Keratinocyte (primary cell): ENCODE measurements around the gene LPO. TPM values are rescaled to one million over a fixed set of nuclear protein-coding genes. Genes with fewer than 3 reads are reported as not detected.

ENCODE experiments used
- DNase-seq: peaks from one replicate; pipeline ENCODE4 v3.0.0-alpha.2; 2011; ENCODE audit warnings: low read depth, missing footprints, low spot score
- FAIRE-seq: peaks from 2 replicates; lab custom pipeline; 2011; peaks lifted over from hg19 to GRCh38; lab: Jason Lieb, UNC
- H2AFZ ChIP-seq: 2 replicates; pipeline ENCODE4 v1.6.0; 2012; ENCODE audit warnings: low read length, control low read depth, inconsistent platforms; ENCODE audit not compliant: control insufficient read depth
- H3K27ac ChIP-seq: 2 replicates; pipeline ENCODE4 v1.5.1; 2011; ENCODE audit warnings: low read length; ENCODE audit not compliant: control insufficient read depth, insufficient read depth
- H3K27me3 ChIP-seq: 3 replicates; pipeline ENCODE4 v1.6.0; 2011; ENCODE audit warnings: low read length; ENCODE audit not compliant: control insufficient read depth, insufficient read depth; ENCODE audit errors: extremely low read depth
- H3K36me3 ChIP-seq, 2 experiments: 2 replicates in 1 of 2; 3 replicates in 1 of 2; pipeline ENCODE4 v1.5.1; 2011; ENCODE audit warnings: low read length in 2 of 2, mild to moderate bottlenecking in 1 of 2; ENCODE audit not compliant: control insufficient read depth in 2 of 2, insufficient read depth in 2 of 2; ENCODE audit errors: extremely low read depth in 1 of 2
- H3K4me1 ChIP-seq: 3 replicates; pipeline ENCODE4 v1.5.1; 2011; ENCODE audit warnings: low read length; ENCODE audit not compliant: control insufficient read depth, insufficient read depth; ENCODE audit errors: extremely low read depth
- H3K4me2 ChIP-seq: 3 replicates; pipeline ENCODE4 v1.6.0; 2011; ENCODE audit warnings: low read depth, low read length; ENCODE audit not compliant: control insufficient read depth, insufficient read depth; ENCODE audit errors: extremely low read depth
- H3K4me3 ChIP-seq, 3 experiments: fragments of 200-600 bp in 1 of 3; sonication (generic) in 1 of 3; 2 replicates in 2 of 3; 3 replicates in 1 of 3; pipeline ENCODE4 v1.5.1; 2011 to 2016; ENCODE audit warnings: low read length in 3 of 3, mild to moderate bottlenecking in 3 of 3, control low read depth in 2 of 3, inconsistent platforms in 1 of 3, low read depth in 1 of 3, mixed read lengths in 1 of 3, mixed run types in 1 of 3, moderate library complexity in 1 of 3; ENCODE audit not compliant: control insufficient read depth in 2 of 3, insufficient read depth in 2 of 3; ENCODE audit errors: extremely low read depth in 1 of 3
- H3K79me2 ChIP-seq: 2 replicates; pipeline ENCODE4 v1.6.0; 2012; ENCODE audit warnings: low read length; ENCODE audit not compliant: control insufficient read depth, insufficient read depth
- H3K9ac ChIP-seq: 3 replicates; pipeline ENCODE4 v1.6.0; 2011; ENCODE audit warnings: low read length; ENCODE audit not compliant: control insufficient read depth, insufficient read depth; ENCODE audit errors: extremely low read depth
- H3K9me1 ChIP-seq: 3 replicates; pipeline ENCODE4 v1.6.0; 2011; ENCODE audit warnings: low read length; ENCODE audit not compliant: control insufficient read depth, insufficient read depth; ENCODE audit errors: extremely low read depth
- H3K9me3 ChIP-seq: 2 replicates; pipeline ENCODE4 v1.5.1; 2012; ENCODE audit warnings: low read depth, low read length; ENCODE audit not compliant: control insufficient read depth
- H4K20me1 ChIP-seq: 3 replicates; pipeline ENCODE4 v1.6.0; 2011; ENCODE audit warnings: low read length; ENCODE audit not compliant: control insufficient read depth, insufficient read depth; ENCODE audit errors: extremely low read depth
- EZH2 ChIP-seq: IDR thresholded peaks from one replicate; pipeline ENCODE4 v1.6.1; 2012; ENCODE audit warnings: inconsistent platforms, mild to moderate bottlenecking, low read length, moderate library complexity
- dilution Hi-C: fragments of 300-500 bp; cut with MboI; formaldehyde crosslinking; loops from one replicate; pipeline ENCODE4 v1.7.0; 2020; ENCODE audit warnings: low sequenced_read_pairs; ENCODE audit not compliant: extremely low pct_ligation_motif_present
- polyA plus RNA-seq, 5 experiments: library from polyadenylated mRNA; depleted of rRNA in 3 of 5; stranded (reverse) in 3 of 5; stranded (forward) in 1 of 5; unstranded in 1 of 5; fragments of >200 nt; gene quantifications; 1 replicate in 1 of 5; 2 replicates in 3 of 5; 3 replicates in 1 of 5; pipeline versions ENCODE4 v1.2.1 to v1.2.3, GENCODE V29; 2011 to 2012; ENCODE audit warnings: missing spikeins in 2 of 5, low read depth in 1 of 5, low replicate concordance in 1 of 5
- TF ChIP-seq, protein P1 (sequence below), 3 experiments: IDR thresholded peaks in 1 of 3; conservative IDR thresholded peaks in 1 of 3; optimal IDR thresholded peaks in 1 of 3; 2 replicates in 2 of 3; 3 replicates in 1 of 3; pipeline versions ENCODE3 to v1.5.1; 2011; ENCODE audit warnings: low read length in 3 of 3, mild to moderate bottlenecking in 3 of 3, moderate library complexity in 2 of 3, control low read depth in 1 of 3, inconsistent platforms in 1 of 3; ENCODE audit not compliant: insufficient read depth in 2 of 3; ENCODE audit errors: extremely low read depth in 1 of 3

The LPO gene
- polyA plus RNA-seq, 1 donor (not counting 4 experiments of a cell fraction or from before 2014, with no cell fraction given), result not detected

DNA sequence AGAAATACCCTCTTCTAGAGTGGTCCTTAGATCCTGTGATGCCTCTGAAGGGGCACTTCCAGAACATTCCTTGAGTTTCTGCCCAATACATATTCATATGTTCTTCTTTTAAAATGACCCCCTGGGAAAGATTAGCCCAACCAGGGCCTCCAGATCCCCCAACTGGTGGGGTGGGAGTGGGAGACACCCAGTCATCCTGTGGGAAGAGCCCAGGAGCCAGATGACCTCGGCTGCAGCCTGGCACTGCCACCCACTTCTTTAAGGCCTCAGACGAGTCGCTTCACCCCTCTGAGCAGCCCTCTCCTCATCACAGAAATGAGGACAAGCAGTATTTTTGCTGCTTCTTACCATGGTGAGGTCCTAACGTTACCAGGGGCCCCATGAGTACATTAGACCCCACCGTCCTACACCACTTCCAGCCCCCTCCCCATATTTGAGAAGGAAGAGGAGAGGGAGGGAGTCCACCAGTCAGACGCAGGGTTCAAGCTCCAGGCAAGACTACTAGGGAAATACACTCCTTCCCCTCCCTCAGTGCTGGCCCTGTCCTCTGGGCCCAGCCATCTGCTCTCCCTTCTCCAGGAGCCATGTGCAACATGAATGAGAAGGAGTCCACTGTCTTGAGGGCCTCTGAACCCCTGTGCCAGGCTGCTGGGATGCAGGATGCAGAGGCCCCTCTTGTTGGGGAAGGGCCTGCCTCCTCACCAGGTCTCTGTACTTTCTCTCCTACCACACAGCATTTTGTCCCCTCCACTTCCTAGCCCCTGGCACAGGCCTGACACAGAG lies 30.6 kb downstream of the LPO start:
- Histone ChIP-seq H3K4me2 (no peak overlapping the region), H3K27me3 (peaks cover 5% of the 10 kb centered on the region), H3K9me3 (no peaks in the 10 kb centered on the region), H3K4me1 (no peaks in the 10 kb centered on the region), H3K4me3 (no peak overlapping the region), H3K79me2 (no peaks in the 10 kb centered on the region), H3K36me3 (no peaks in the 10 kb centered on the region), H3K9me1 (no peaks in the 10 kb centered on the region), H3K27ac (no peak overlapping the region), H4K20me1 (no peaks in the 10 kb centered on the region), H3K9ac (no peak overlapping the region), H2AFZ (no peak overlapping the region)
- DNase-seq (no peak), FAIRE-seq (no peak)
- no peak for TF ChIP-seq EZH2
- TF ChIP-seq, protein P1, sequence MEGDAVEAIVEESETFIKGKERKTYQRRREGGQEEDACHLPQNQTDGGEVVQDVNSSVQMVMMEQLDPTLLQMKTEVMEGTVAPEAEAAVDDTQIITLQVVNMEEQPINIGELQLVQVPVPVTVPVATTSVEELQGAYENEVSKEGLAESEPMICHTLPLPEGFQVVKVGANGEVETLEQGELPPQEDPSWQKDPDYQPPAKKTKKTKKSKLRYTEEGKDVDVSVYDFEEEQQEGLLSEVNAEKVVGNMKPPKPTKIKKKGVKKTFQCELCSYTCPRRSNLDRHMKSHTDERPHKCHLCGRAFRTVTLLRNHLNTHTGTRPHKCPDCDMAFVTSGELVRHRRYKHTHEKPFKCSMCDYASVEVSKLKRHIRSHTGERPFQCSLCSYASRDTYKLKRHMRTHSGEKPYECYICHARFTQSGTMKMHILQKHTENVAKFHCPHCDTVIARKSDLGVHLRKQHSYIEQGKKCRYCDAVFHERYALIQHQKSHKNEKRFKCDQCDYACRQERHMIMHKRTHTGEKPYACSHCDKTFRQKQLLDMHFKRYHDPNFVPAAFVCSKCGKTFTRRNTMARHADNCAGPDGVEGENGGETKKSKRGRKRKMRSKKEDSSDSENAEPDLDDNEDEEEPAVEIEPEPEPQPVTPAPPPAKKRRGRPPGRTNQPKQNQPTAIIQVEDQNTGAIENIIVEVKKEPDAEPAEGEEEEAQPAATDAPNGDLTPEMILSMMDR (optimal IDR thresholded peaks at IDR 0.05 in 1 of 3, IDR thresholded peaks at IDR 0.05 in 1 of 3, conservative IDR thresholded peaks at IDR 0.05 in 1 of 3; ENCODE audit: extremely low read depth in 1 of 3, insufficient read depth in 2 of 3, low read length in 3 of 3), result no peak
- dilution Hi-C loops, result no loop called here

DNA sequence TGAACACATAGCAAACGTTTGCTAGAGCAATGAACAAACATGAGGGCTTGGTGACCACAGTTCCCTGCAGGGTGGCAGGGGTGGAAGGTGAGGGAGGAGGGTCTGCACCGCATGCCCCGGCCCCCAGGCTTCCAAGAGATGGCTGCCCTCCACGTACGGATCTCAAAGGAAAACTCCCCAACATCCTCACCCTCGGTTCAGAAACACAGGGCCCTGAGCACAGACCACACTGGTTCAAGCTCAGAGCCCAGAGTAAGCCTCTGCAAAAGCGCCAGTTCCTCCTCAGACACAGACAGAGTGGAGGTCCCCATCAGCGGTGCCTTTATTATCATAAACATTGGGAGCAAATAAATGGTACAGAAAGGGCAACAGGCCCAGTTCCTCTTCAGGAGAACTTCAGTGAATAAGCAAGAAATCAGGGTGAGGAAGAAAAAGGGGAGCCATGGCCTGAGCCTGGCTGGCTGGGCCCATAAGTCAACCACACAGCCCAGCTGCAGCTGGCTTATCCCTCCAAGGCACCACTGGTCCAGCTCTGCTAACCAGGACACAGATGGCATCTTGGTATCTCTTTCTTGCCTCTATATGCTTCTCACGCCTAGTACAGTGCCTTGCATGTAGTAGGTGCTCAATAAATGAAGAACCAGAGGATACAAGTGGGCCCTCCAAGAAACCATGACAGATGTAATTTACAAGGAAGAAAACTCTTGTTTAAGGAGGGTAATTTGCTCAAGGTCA lies 31.3 kb downstream of the LPO start:
- DNase-seq, result no peak
- H3K4me2 ChIP-seq, result no peak overlapping the region
- dilution Hi-C loops, result no loop called here
- no peaks in the 10 kb centered on the region for H3K4me1 ChIP-seq
- no peak for FAIRE-seq
- H3K27me3 ChIP-seq, result no peaks in the 10 kb centered on the region
- H3K9me1 ChIP-seq, result no peaks in the 10 kb centered on the region
- H2AFZ ChIP-seq, result no peak overlapping the region
- no peak for TF ChIP-seq EZH2
- TF ChIP-seq, protein P1 (optimal IDR thresholded peaks at IDR 0.05 in 1 of 3, IDR thresholded peaks at IDR 0.05 in 1 of 3, conservative IDR thresholded peaks at IDR 0.05 in 1 of 3; ENCODE audit: extremely low read depth in 1 of 3, insufficient read depth in 2 of 3, low read length in 3 of 3), result no peak
- H3K27ac ChIP-seq, result no peak overlapping the region
- no peaks in the 10 kb centered on the region for H4K20me1 ChIP-seq
- H3K9me3 ChIP-seq, result no peaks in the 10 kb centered on the region
- no peak overlapping the region for H3K9ac ChIP-seq
- H3K36me3 ChIP-seq, result no peaks in the 10 kb centered on the region
- H3K79me2 ChIP-seq, result no peaks in the 10 kb centered on the region
- H3K4me3 ChIP-seq, result no peak overlapping the region
